A673 (cell line): ENCODE data around the gene LRRC4. TPM values are rescaled to one million over a fixed set of nuclear protein-coding genes. Genes with fewer than 3 reads are reported as not detected.

ENCODE experiments used
- BruUV-seq: library from RNA; stranded (reverse); fragments of 400-500 nt; replicated peaks from 2 replicates; lab custom pipeline; 2021; lab: Mats Ljungman, UMichigan
- CTCF ChIA-PET: fragments of 300-600 bp; sonication (Branson Sonifier 250); formaldehyde crosslinking; loops from one replicate; lab custom pipeline; 2022; ENCODE audit warnings: antibody characterized with exemption; lab: Charles Lee
- POLR2A ChIA-PET: fragments of 300-600 bp; sonication (Branson Sonifier 250); formaldehyde crosslinking; loops from one replicate; lab custom pipeline; 2022; ENCODE audit warnings: antibody characterized with exemption; ENCODE audit not compliant: low non-redundant PET; lab: Charles Lee
- DNase-seq: peaks from one replicate; pipeline ENCODE4 v3.0.0-alpha.2; 2015; ENCODE audit warnings: low spot score
- H3K27ac ChIP-seq: fragments of 200-600 bp; sonication (generic); 2 replicates; pipeline ENCODE4 v1.5.1; 2016; ENCODE audit warnings: mixed run types, low read depth, mild to moderate bottlenecking, mixed read lengths, antibody characterized with exemption, low read length; ENCODE audit not compliant: poor library complexity, severe bottlenecking
- H3K27me3 ChIP-seq: fragments of 200-600 bp; sonication (generic); replicated peaks from 2 replicates; pipeline ENCODE4 v1.6.1; 2017; ENCODE audit warnings: mixed run types, low read depth, mild to moderate bottlenecking, mixed read lengths, antibody characterized with exemption, low read length; ENCODE audit not compliant: insufficient read depth, poor library complexity
- H3K36me3 ChIP-seq: fragments of 200-600 bp; sonication (generic); 2 replicates; pipeline ENCODE4 v1.6.1; 2016; ENCODE audit warnings: mixed run types, mild to moderate bottlenecking, mixed read lengths, antibody characterized with exemption, low read length; ENCODE audit not compliant: insufficient read depth, poor library complexity, severe bottlenecking
- H3K4me1 ChIP-seq: fragments of 200-600 bp; sonication (generic); 2 replicates; pipeline ENCODE4 v1.6.1; 2017; ENCODE audit warnings: mixed run types, mild to moderate bottlenecking, mixed read lengths, antibody characterized with exemption, low read length; ENCODE audit not compliant: insufficient read depth, poor library complexity, severe bottlenecking
- H3K4me3 ChIP-seq: fragments of 200-600 bp; sonication (generic); 2 replicates; pipeline ENCODE4 v1.5.1; 2016; ENCODE audit warnings: low read depth, mixed run types, mild to moderate bottlenecking, mixed read lengths, low read length; ENCODE audit not compliant: poor library complexity, severe bottlenecking
- H3K9me3 ChIP-seq: fragments of 200-600 bp; sonication (generic); 2 replicates; pipeline ENCODE4 v1.6.1; 2016; ENCODE audit warnings: mixed run types, low read depth, mild to moderate bottlenecking, mixed read lengths, antibody characterized with exemption, low read length; ENCODE audit not compliant: poor library complexity, severe bottlenecking
- CTCF ChIP-seq: fragments of 300-800, 200-600 bp; sonication (generic); conservative IDR thresholded peaks from 2 replicates; pipeline ENCODE4 v1.5.1; 2017; ENCODE audit warnings: low read depth, mild to moderate bottlenecking, antibody characterized with exemption, low read length, moderate library complexity, mixed read lengths
- EZH2 ChIP-seq: fragments of 200-600 bp; sonication (generic); IDR thresholded peaks from 2 replicates; pipeline ENCODE4 v1.6.1; 2017; ENCODE audit warnings: borderline replicate concordance, low read depth, mild to moderate bottlenecking, mixed read lengths, antibody characterized with exemption, low read length; ENCODE audit not compliant: poor library complexity, severe bottlenecking
- intact Hi-C: fragments of 100-400 bp; cut with micrococcal nuclease; formaldehyde crosslinking; loops from one replicate; pipeline ENCODE4 v1.10.0; 2022; ENCODE audit not compliant: unreplicated experiment
- total RNA-seq: library from RNA; stranded (reverse); gene quantifications from 2 replicates; pipeline ENCODE4 v1.2.3, GENCODE V29; 2021

Gene LRRC4
- total RNA-seq, 1 experiment from 2014 or later = 16.1 TPM

GRCh38 chr7:128076796-128077271 lies 45.6 kb upstream of the LRRC4 start:
- Histone ChIP-seq H3K27ac (no peak overlapping the region), H3K4me1 (peaks cover 37% of the 10 kb centered on the region), H3K36me3 (peaks cover 6% of the 10 kb centered on the region), H3K27me3 (no peaks in the 10 kb centered on the region), H3K9me3 (no peaks in the 10 kb centered on the region), H3K4me3 (no peak overlapping the region)
- ChIA-PET CTCF (interaction anchor here (0.5 kb wide), 1 partner anchor 11 kb away, joined by 5 read pairs; no protein-coding TSS in a partner anchor), POLR2A (no interaction called here)
- intact Hi-C loops = no loop called here
- no TSS peak for BruUV-seq
- TF ChIP-seq CTCF = no peak
- no peak for TF ChIP-seq EZH2
- peak; percentile 22 for DNase-seq

GRCh38 chr7:128076196-128076795 lies 45.1 kb upstream of the LRRC4 start:
- POLR2A ChIA-PET = no interaction called here
- Histone ChIP-seq H3K4me3 (no peak overlapping the region), H3K36me3 (peaks cover 1% of the 10 kb centered on the region), H3K4me1 (peaks cover 37% of the 10 kb centered on the region), H3K27ac (peak overlapping the region; percentile 47), H3K27me3 (no peaks in the 10 kb centered on the region), H3K9me3 (no peaks in the 10 kb centered on the region)
- no TSS peak for BruUV-seq
- intact Hi-C loops = no loop called here
- TF ChIP-seq CTCF (no peak), EZH2 (no peak)
- CTCF ChIA-PET = interaction anchor here (1.3 kb wide), 1 partner anchor 133 kb away, joined by 3 read pairs; no protein-coding TSS in a partner anchor
- DNase-seq = no peak

- no peak overlapping the region for H3K4me3 ChIP-seq
- intact Hi-C loops = no loop called here
- no TSS peak for BruUV-seq
- H3K27ac ChIP-seq = no peak overlapping the region
- no peaks in the 10 kb centered on the region for H3K9me3 ChIP-seq
- no peaks in the 10 kb centered on the region for H3K27me3 ChIP-seq
- ChIA-PET POLR2A (interaction anchor here (0.7 kb wide), 1 partner anchor 14 kb away, joined by 6 read pairs; no protein-coding TSS in a partner anchor), CTCF (interaction anchor here (1.3 kb wide), 1 partner anchor 134 kb away, joined by 3 read pairs; no protein-coding TSS in a partner anchor)
- no peak for TF ChIP-seq EZH2
- peaks cover 37% of the 10 kb centered on the region for H3K4me1 ChIP-seq
- H3K36me3 ChIP-seq = no peaks in the 10 kb centered on the region
- no peak for DNase-seq
Observed at GRCh38 chr7:128075242-128076095, 44.2 kb upstream of the LRRC4 start.
